HG02623 (cell line): ENCODE measurements around the gene ZNF536.
"Not testable (repeated sequence)": the region's sequence is repeated elsewhere in the genome, so short reads cannot be mapped to it uniquely, and the experiment has no call there.

Experiments used
- ATAC-seq: cut with Tn5 transposase; IDR thresholded peaks from one replicate; pipeline ENCODE4 v1.9.1; 2021; ENCODE audit warnings: moderate library complexity; ENCODE audit not compliant: unreplicated experiment

ZNF536 gene

DNA sequence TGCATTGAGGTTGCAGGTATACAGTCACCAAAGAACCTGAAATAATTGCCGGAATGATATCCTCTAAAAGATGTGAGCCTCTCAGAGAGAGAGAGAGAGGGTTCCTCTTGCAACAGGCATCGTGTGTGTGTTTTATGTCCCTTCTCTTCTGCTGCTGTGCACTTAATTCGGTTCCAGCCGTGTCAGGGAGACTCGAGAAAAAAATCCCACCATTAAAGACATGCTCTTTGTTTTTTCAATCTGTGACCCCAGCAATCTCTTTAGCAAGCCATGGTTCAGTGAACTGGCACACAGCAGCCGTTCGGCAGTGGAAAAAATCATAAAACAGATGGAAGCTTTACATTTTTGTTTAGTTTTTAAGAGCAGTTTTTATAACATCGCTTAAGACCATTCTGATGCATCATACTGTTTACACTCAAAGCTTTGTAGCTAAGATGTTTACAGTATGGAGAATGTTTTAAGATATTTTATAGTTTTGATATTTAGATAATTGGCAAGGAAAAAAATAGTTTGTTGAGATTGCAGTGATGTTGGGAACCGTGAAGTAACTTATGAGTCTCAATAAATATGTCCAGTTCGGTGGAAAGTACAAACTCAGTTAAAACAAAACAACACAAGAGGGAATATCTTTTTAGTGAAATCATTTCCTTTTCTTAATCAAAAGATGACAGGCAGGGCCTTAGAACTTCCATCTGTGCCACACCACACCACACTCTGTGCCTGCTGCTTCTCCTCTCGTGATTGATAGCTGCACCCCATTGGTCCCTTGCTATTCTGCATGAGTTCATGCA lies 31.2 kb upstream of the ZNF536 start:
- no peak for ATAC-seq

DNA sequence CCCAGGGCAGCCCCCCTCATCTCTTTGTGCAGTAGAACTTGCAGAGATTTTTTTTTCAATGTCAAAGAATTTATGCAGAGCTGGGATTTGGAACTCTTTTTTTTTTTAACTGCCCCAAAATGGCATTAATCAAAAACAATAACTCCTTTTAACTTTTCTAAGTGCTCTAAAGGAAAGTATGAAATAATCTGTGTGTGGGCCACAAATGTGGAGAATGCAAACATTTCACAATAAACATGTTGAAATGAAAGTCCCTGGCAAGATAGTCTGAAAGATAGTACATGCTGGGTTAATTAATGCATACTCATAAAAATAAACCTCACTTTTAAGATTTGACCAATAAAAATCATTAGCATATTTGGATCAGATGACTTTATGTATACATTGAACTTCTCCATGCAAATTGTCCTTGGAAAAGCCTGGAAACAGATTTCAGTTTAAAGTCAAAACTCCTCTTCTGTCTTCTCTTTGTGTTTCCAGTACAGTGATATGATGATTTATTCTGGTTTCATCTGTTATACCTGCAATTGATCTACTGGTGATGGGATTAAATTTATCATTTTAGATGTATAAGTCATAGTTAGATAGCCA lies 30.5 kb upstream of the ZNF536 start:
- no peak for ATAC-seq

DNA sequence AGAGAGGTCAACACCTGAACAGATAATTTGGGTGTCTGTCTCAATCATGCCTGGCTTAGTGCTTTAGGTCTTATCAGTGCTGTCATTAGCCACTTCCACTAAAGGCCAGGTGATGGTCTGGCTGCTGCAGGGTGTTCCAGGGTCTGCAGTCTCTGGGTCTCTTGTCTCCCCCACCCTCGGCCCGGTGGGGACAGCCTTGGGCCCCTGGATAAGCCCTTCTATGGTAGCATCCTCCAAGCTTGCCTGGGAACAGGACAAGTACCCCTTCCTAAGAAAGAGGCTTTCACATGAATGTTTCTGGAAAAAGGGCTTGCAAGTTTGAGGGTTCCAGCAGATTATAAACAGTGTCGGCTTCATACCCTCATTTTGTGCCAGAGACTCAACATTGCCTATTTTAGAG lies 29.3 kb upstream of the ZNF536 start:
- ATAC-seq, result no peak

DNA sequence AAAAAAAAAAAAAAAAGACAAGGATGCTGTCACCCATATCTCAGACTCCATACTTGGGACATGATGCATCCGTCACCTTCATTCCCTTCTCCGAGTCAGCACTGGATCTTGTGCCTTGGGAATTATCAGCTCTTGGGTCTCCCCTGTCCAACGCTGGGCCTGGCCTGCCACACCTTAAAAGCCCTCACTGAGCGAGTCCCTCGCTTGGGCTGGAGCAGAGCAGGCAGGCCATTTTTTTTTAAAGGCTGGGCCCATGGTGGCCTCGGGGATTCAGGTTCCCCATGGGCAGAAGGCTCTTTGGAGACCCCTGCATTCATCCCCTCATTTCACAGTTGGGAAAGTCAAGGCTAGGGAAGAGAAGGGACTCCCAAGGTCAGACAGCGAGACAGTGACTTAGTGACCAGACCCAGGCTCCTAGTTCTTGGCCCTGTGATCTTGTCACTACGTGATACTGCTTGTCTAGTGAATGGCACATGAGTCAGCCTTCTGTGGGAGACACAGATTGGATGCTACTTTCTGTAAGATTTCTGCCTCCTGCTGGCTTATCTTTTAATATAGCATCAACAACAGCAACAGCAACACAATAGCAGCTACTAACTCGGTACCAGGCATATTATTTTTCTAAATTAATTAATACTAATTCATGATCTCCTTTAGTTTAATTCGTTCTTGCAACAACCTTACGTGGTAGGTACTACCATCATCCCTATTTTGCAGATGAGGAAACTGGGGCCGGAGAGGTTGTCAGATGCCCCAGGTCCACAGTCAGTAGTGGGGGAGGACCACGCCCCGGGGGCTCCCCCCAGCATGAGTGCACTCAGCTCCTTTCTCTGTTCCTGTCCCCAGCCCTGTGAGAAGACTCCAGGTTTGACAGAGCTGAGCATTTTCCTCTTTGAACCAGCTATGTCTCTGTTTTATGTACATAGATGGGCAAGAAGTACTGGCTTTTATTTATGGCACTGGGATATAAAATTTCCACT lies 27.4 kb upstream of the ZNF536 start:
- no peak for ATAC-seq

DNA sequence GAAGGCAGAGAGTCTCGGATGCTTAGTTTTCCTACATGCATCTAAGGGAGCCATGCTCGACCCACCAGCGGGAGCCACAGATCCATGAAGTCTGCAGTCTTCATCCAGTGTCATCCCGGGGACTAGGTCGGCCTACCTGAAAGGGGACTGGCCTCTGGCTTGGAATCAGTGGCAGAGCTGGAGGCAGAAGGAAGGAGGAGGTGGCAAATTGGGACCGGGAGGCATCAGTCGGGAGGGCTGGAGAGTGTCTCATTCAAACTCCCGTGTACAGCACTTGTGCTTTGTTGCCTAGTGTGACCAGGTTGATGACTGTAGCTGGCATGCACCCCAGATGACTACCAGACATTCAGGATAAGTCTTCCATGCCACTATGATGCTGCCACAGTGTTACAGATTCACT lies 26.5 kb upstream of the ZNF536 start:
- ATAC-seq, result no peak

DNA sequence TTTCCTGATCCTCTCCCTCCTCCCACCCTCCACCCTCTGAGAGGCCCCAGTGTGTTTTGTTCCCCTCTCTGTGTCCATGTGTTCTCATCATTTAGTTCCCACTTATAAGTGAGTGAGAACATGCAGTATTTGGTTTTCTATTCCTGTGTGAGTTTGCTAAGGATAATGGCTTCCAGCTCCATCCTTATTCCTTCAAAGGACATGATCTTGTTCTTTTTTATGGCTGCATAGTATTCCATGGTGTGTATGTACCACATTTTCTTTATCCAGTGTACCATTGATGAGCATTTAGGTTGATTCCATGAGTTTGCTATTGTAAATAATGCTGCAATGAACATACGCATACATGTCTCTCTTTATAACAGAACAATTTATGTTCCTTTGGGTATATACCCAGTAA lies 25.7 kb upstream of the ZNF536 start:
- ATAC-seq, result not testable (repeated sequence)

DNA sequence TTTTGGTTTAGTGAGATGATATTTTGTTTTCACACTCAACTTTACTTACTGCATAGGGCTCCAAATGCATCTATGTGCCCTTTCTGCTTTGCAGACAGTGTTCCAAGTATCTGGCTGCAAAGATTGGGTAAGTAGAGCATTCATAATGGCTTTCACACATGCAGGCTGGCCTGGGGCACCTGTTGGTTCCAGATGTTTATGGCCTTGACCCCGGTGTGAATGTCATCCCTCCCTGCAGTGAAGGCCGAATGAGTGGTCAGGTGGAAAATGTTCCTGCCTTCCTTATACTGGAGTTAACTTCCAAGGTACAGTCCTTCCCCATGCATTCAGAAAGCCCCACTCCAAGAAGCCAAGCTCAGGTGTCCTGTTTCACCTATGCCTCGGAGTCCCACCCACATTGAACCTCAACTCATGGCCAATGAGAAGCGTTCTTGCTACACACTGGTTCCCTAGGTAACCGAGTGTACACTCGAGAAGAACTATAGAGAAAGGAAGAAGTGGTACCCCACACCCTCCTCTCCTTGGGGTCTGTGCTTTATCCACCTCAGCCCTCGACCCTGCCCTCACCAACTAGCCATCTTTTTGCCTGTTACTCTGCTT lies 23.0 kb upstream of the ZNF536 start:
- no peak for ATAC-seq

DNA sequence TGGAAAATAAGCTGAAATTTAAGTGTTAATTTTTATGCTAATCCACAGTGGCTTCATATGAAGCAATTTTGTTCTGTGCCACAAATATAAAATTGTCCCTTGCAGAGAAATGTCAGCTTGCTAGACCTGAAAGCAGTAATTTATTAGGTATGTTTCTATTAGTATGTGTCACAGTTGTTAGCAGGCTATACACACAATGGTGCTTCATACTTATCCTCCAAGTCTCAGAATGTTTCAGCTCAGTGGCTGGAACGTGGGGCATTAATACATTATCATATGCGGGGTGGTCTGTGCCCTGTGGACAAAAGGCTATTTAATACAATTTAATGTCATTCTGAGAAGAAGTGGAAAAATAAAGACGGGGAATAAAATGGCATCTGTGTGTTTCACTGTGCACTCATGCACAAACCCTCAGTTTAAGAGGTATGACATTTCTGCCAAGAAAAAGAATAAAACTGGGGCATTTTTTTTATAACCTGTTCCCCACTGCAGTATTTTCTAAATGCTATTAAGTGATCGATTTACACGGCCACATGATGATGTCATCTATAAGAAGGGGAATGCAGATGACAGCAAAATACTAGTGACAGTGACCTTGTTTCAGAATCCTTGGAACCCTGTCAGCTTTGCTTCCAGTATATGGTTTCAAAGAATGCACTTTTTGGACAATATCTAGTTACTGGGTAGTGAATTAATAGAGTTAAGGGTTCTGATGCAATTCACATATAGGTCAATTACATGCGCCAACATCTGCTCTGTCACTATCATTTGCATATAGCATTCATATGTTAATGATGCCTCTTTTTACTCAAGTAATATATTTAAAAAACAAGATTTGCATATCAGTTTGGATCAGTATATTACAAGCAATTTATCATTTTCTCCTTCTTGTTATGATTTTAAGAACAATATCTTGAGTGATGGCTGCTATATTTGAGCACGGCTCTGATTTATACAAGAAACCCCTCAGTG lies 21.2 kb upstream of the ZNF536 start:
- no peak for ATAC-seq

DNA sequence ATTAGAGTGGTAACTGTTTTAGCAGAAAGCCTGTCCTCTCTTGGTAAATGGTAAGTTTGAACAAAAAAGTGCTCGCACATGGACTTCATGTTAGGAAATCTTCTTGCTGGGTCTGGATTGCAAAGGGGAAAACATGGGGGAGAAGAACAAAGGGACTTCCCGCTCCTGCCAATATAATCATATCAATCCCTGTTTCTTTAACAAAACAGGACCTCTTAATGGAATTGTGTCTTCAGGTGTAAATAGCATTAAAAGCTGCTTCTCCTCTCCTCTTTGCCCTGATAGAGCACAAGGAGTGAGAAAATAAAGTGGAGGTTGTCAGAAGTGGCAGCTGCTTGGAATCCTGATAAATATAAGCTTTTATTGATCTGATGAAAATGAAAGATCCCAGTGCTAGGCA lies 20.4 kb upstream of the ZNF536 start:
- ATAC-seq, result no peak

DNA sequence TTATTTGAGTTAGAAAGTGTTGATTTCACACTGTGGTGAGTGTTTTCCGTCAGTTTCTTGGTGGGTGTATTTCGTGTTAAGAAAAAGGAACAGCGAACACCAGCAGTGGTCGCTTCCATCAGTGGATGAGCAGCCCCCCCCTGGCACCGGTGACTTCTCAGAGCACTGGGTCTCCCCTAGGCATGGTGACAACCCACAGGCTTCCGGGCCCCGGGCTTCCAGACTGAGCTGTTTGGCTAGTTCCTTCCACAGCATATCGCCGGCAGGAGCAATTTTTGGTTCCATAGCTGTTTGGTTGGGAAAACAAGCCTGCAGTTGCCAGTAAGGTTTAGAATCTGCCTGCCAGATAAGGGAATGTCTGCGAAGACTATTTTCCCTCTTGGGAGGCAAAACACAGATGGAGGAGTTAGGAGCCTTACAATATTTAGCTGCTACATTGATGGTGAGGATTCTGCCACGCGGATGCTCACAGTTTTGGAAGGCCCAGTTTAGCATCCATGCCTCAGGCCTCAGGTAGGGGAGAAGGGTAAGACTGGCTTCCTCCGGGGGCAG lies 18.7 kb upstream of the ZNF536 start:
- no peak for ATAC-seq

DNA sequence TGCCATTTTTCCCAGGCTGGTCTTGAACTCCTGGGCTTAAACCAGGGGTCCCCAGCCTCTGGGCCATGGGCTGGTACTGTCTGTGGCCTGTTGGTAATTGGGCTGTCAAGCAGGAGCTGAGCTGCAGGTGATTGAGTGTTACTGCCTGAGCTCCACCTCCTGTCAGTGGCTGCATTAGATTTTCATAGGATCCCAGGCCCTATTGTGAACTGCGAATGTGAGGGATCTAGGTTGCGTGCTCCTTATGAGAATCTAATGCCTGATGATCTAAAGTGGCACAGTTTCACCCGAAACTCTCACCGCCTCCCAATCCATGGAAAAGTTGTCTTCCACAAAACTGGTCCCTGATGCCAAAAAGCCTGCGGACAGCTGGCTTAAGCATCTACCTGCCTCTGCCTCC lies 16.6 kb upstream of the ZNF536 start:
- ATAC-seq, result no peak

DNA sequence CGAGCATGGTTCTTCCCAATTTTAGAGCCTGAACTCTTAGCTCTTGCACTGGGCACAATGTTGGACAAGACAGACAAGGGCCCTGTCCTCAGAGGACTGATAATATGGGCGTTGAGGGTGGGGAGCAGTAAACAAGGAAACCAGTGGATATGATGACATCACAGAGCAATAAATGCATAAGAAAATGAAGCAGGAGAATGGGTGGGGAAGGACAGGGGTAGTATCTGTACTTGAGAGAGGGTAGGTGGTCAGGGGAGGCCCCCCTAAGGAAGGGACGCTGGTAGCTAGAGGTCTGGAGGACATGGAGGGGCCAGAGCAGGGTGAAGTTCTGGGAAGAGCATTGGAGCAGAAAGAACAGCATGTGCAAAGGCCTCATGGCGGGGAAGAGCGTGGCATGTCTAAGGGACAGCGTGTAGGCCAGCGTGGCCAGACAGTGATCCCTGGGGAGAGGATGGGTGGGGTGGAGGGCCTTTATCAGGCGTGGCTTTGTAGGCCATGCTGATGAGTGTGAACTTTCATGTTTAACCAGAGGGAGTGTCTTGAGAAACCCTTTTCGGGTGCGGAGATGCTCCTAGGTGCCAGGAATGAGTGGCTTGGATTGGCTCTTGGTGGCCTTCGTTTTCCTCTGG lies 15.1 kb upstream of the ZNF536 start:
- ATAC-seq, result no peak

DNA sequence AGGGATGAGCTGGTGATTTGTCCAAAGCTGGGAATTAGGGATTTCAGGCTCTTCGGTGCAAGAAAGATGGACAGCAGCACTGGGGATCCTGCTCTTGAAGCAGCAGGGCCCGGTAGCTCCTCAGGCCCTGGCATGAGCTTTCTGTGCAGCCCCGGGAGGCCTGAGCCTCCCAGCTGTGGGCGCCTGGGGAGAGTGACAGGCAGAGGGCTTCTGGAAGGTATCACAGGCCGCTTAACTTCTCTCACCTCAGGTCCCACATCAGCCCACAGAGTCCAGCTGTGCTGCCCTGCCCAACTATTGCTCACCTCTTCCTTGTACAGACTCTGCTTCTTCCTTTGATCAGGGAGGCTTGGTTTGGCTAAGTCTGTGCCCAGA lies 14.6 kb upstream of the ZNF536 start:
- ATAC-seq, result no peak

DNA sequence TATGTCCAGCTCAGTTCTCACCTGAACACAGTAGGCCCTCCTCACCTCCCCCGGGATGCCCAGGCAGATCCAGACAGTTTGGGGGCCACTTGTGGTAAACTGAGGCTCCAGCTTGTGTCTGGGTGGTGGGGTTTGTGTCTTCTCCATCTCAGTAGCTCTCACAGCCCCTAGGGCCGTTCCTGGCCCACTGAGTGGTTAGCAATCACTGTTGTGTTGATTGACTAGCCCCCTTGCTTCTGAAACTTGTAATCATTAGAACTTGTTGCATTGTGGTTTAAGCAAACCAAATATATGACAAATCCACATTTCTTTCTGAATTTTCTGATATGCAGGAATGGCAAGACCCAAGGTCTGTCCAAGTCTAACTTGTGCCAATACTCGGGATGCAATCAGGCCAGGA lies 13.9 kb upstream of the ZNF536 start:
- no peak for ATAC-seq

DNA sequence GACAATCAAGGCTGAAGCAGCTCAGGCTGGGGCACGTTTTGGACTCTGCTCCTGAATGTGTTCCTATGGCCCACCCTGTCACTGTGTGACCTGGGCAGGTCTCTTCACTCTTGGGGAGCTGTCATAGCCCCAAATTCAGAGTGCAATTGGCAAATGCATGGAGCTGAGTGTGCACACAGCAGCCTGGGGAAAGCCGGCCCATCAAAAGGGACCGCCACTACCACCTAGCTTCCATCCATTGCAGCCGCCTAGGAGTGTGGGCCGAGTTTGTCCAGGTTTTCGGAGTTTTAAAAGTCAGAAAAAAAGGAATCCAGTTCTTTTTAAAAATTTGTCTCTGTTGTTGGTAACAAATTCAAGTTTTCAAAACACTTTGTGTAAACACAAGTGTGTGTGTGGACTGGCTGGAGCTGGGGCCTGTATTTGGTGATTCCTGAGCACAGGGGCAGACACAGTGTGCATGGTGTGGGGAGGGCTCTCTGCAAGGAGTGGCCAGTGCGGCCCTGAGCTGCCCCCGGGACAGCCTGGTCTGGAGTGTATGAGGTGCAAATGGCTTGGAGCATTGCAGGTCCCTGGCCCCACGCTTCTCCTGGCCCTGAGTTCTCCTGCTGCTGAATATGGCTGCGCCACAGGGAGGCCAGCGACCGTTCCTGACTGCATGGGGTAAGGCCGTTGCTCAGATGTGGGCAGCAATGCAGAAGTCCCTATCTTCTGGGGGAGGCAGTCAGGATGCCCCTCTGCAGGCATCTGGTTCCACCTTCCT lies 13.2 kb upstream of the ZNF536 start:
- ATAC-seq, result no peak

DNA sequence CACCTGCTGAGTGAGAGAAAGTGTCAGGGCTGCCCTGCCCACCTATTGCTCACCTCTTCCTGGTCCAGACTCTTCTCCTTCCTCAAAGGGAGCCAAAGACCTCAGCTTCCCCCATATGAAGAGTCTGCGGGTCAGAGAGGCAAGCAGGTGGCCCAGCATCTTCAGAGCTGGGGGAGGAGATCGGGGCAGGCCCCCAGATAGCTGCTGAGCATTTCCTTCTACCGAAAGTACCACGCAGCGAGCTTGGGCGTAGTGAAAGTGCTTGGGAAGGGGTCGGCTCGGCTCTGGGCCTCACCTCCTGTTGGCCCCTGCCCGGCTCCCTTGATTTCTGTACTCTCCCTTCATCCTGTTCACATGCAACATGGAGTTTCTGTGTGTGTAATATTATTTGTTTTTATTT lies 12.2 kb upstream of the ZNF536 start:
- ATAC-seq, result no peak

DNA sequence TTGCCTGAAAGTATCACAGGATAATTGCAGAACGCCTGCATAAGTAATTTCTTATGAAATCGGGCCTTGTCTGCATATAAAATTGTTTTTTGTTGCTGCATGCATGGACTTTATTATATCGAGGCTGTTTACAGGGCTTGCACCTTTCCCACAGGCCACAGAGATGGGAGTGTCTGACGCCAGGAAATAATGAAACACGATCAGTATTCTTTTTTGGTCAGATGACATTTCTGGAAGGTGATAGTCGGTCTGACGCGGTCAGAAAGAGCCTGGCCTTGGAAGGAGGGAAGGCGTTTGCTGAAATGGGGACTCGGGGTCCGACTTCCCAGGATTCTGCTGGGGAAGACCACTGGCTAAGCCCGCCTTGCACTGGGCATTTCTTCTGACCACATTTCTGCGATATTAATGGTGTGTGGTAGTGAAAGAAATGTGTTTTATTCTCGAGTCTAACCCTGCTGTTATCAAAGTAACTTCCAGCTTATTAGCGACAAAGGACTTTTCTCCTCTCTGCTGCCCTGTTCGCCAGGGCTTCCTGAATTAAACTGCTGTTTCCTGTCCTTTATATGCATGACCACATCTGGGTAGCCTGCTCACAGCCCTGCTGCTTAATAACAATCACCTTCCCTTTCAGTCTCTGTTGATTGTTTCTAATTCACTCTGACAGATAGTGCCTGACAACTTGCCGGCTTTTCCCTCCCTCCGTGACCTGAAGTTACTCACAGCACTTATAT lies 11.6 kb upstream of the ZNF536 start:
- ATAC-seq, result no peak

DNA sequence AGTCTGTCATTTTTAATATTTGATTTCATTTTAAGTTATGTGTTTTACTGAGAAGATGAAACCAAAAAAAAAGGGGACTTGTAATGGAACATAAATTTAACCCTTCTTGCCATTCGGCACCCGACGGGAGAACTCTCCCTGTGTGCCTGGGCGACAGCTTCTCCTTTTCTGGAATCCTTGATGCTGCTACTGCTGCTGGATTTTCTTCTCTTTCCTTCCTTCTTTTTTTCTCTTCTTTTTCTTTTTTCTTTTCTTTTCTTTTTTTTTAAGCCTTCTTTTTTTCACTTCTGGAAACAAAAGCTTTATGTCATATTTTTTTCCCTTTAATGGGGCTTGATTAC lies 11.1 kb upstream of the ZNF536 start:
- no peak for ATAC-seq
